ENCODE measurements around the gene SEMA3F.

- TF ChIP-seq, protein P1, sequence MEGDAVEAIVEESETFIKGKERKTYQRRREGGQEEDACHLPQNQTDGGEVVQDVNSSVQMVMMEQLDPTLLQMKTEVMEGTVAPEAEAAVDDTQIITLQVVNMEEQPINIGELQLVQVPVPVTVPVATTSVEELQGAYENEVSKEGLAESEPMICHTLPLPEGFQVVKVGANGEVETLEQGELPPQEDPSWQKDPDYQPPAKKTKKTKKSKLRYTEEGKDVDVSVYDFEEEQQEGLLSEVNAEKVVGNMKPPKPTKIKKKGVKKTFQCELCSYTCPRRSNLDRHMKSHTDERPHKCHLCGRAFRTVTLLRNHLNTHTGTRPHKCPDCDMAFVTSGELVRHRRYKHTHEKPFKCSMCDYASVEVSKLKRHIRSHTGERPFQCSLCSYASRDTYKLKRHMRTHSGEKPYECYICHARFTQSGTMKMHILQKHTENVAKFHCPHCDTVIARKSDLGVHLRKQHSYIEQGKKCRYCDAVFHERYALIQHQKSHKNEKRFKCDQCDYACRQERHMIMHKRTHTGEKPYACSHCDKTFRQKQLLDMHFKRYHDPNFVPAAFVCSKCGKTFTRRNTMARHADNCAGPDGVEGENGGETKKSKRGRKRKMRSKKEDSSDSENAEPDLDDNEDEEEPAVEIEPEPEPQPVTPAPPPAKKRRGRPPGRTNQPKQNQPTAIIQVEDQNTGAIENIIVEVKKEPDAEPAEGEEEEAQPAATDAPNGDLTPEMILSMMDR (IDR thresholded peaks at IDR 0.05), result no peak
- no peak for TF ChIP-seq POLR2A (IDR thresholded peaks at IDR 0.05)
Observed at GRCh38 chr3:50221411-50222168, 66.5 kb downstream of the SEMA3F start.
